ENCODE results near the gene MAP3K14.
A peak's percentile ranks its signal among the peaks of the same experiment; 100 is the strongest.

Gene MAP3K14

GRCh38 chr17:45222996-45223538, 93.8 kb downstream of the MAP3K14 start:
- no peak for DNase-seq

- no peak for DNase-seq
These were observed 94.4 kb downstream of the MAP3K14 start for GRCh38 chr17:45222289-45222995.

- no peak for DNase-seq
These were observed 94.9 kb downstream of the MAP3K14 start for GRCh38 chr17:45222014-45222288.

- DNase-seq = peak; percentile 47
These were observed 95.5 kb downstream of the MAP3K14 start, which contains the start of gene FMNL1 for GRCh38 chr17:45221081-45222013. TSS of gene FMNL1 (plus strand) at chr17:45221885. CDS start at chr17:45222125, 240 bp downstream.

- DNase-seq = no peak
These were observed 96.7 kb downstream of the MAP3K14 start for GRCh38 chr17:45220079-45220478.

GRCh38 chr17:45218895-45219661, 97.7 kb downstream of the MAP3K14 start:
- peak; percentile 53 for DNase-seq

Data from right kidney (tissue), 1 donor.